GM19467 (cell line): ENCODE measurements around the gene GSN.
"Not testable (repeated sequence)": the region's sequence is repeated elsewhere in the genome, so short reads cannot be mapped to it uniquely, and the experiment has no call there.

Source experiments
- ATAC-seq: cut with Tn5 transposase; IDR thresholded peaks from one replicate; pipeline ENCODE4 v1.9.1; 2021; ENCODE audit warnings: mild to moderate bottlenecking, moderate library complexity; ENCODE audit not compliant: unreplicated experiment

The GSN gene

GRCh38 chr9:121286973-121287741 lies 19.2 kb downstream of the GSN start:
- no peak for ATAC-seq

- no peak for ATAC-seq
Observed at GRCh38 chr9:121288673-121289025, 20.7 kb downstream of the GSN start.

GRCh38 chr9:121289026-121289771 lies 21.2 kb downstream of the GSN start:
- ATAC-seq = no peak

- no peak for ATAC-seq
Observed at GRCh38 chr9:121289772-121290370, 21.9 kb downstream of the GSN start.

- ATAC-seq = not testable (repeated sequence)
Observed at GRCh38 chr9:121291536-121291935, 23.6 kb downstream of the GSN start.

GRCh38 chr9:121292051-121292450 lies 24.1 kb downstream of the GSN start:
- no peak for ATAC-seq

GRCh38 chr9:121292801-121293241 lies 24.9 kb downstream of the GSN start:
- no peak for ATAC-seq

GRCh38 chr9:121294151-121294743 lies 26.3 kb downstream of the GSN start:
- no peak for ATAC-seq

- ATAC-seq = no peak
Observed at GRCh38 chr9:121294866-121295661, 27.1 kb downstream of the GSN start.

- no peak for ATAC-seq
Observed at GRCh38 chr9:121295662-121296191, 27.8 kb downstream of the GSN start.

- ATAC-seq = no peak
Observed at GRCh38 chr9:121296213-121297127, 28.5 kb downstream of the GSN start.

- ATAC-seq = no peak
Observed at GRCh38 chr9:121297389-121297788, 29.4 kb downstream of the GSN start.

GRCh38 chr9:121298016-121298538 lies 30.1 kb downstream of the GSN start:
- ATAC-seq = no peak

- no peak for ATAC-seq
Observed at GRCh38 chr9:121298689-121299466, 30.9 kb downstream of the GSN start.

- ATAC-seq = no peak
Observed at GRCh38 chr9:121299467-121300282, 31.7 kb downstream of the GSN start.

GRCh38 chr9:121300283-121301119 lies 32.5 kb downstream of the GSN start:
- no peak for ATAC-seq

- no peak for ATAC-seq
Observed at GRCh38 chr9:121301881-121302286, 33.9 kb downstream of the GSN start.
